ENCODE results near the gene BEST1.
"Not testable (repeated sequence)": the region's sequence is repeated elsewhere in the genome, so short reads cannot be mapped to it uniquely, and the experiment has no call there.

BEST1 gene

GRCh38 chr11:61994981-61995380, 44.8 kb downstream of the BEST1 start:
- no peak overlapping the region for H3K4me3 ChIP-seq (ENCODE audit: control insufficient read depth, low read depth, low read length)
- no peak for DNase-seq (ENCODE audit: low read depth)
- TF ChIP-seq CTCF (IDR thresholded peaks at IDR 0.05; ENCODE audit: control insufficient read depth, insufficient read depth, low read depth, low read length, missing control alignments), result no peak

GRCh38 chr11:61996933-61997332, 46.8 kb downstream of the BEST1 start:
- no peak for DNase-seq (ENCODE audit: low read depth)
- TF ChIP-seq CTCF (IDR thresholded peaks at IDR 0.05; ENCODE audit: control insufficient read depth, insufficient read depth, low read depth, low read length, missing control alignments), result no peak
- no peak overlapping the region for H3K4me3 ChIP-seq (ENCODE audit: control insufficient read depth, low read depth, low read length)

- TF ChIP-seq CTCF (IDR thresholded peaks at IDR 0.05; ENCODE audit: control insufficient read depth, insufficient read depth, low read depth, low read length, missing control alignments), result no peak
- no peak overlapping the region for H3K4me3 ChIP-seq (ENCODE audit: control insufficient read depth, low read depth, low read length)
- no peak for DNase-seq (ENCODE audit: low read depth)
These were observed 49.2 kb downstream of the BEST1 start for GRCh38 chr11:61999141-61999975.

GRCh38 chr11:62000539-62001446, 50.6 kb downstream of the BEST1 start:
- DNase-seq (ENCODE audit: low read depth), result no peak
- TF ChIP-seq CTCF (IDR thresholded peaks at IDR 0.05; ENCODE audit: control insufficient read depth, insufficient read depth, low read depth, low read length, missing control alignments), result no peak
- no peak overlapping the region for H3K4me3 ChIP-seq (ENCODE audit: control insufficient read depth, low read depth, low read length)

GRCh38 chr11:62001450-62002191, 51.5 kb downstream of the BEST1 start:
- no peak overlapping the region for H3K4me3 ChIP-seq (ENCODE audit: control insufficient read depth, low read depth, low read length)

GRCh38 chr11:62002283-62002682, 52.1 kb downstream of the BEST1 start:
- not testable (repeated sequence) for DNase-seq (ENCODE audit: low read depth); H3K4me3 ChIP-seq (ENCODE audit: control insufficient read depth, low read depth, low read length)

More at GRCh38 chr11:62001450-62002191, 51.5 kb downstream of the BEST1 start:
- TF ChIP-seq CTCF (IDR thresholded peaks at IDR 0.05; ENCODE audit: control insufficient read depth, insufficient read depth, low read depth, low read length, missing control alignments), result no peak
- DNase-seq (ENCODE audit: low read depth), result no peak
